ENCODE data around the gene TFF2.

The TFF2 gene

DNA sequence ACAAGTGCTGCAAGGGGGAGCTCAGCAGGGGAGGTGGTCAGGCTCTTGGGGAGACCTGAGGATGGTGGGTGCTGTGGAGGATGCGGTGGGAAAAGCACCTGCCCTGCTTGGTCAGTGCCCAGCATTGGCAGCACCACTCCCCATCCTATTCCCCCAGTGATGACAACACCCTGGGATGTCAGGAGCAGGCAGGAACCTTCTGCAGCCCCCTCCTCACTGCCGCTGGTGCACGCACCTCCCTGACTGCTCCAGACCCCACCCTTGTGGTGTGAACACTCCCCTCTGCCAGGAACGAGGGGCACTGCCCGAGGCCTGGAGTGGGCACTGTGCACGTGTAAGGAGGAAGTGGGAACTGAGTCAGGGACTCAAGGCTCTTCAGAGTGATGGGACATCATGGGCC is 32.5 kb upstream of the TFF2 start:
- DNase-seq, result no peak

DNA sequence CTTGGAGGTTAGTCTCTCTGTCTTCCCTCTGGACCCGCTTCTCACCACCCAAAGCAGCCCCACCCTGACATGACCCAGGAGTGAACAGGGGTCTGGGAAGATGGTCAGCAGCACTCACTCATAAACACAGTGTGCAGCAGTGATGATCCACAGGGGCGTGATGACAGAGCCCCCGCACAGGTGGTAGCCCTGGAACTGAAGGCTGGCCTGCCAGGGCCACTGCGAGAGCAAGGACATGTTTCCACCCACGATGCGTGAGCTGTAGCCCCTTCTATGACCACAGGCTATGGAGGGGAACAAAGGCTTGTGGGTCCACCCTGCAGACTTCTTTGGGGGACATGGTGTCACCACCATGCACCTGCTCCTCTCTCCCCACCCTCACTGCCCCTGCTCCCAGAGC is 32.1 kb upstream of the TFF2 start:
- no peak for DNase-seq

GRCh38 chr21:42381347-42381984 is 30.7 kb upstream of the TFF2 start:
- DNase-seq, result no peak

GRCh38 chr21:42379426-42380215 is 28.8 kb upstream of the TFF2 start:
- no peak for DNase-seq

- DNase-seq, result no peak
Measured at GRCh38 chr21:42378418-42378817, 27.6 kb upstream of the TFF2 start.

DNA sequence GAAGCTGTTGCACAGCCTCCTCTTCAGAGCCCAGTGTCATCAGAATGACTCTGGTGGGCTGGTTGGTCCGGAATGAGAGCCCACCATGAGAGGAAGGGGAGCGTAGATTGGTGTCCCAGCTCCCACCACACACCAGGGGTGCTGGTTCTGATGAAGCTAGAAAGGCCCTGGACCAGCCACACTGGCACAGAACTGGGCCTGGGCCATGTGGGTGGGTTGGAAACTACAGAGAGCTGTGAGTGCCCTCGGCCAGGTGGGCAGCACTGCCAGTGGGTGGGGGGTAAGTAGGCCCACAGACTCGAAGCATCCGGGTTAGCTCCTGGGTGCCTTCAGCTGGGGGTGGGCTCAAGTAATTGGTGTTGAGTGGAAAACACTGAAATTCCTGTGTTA is 27.2 kb upstream of the TFF2 start:
- no peak for DNase-seq

DNA sequence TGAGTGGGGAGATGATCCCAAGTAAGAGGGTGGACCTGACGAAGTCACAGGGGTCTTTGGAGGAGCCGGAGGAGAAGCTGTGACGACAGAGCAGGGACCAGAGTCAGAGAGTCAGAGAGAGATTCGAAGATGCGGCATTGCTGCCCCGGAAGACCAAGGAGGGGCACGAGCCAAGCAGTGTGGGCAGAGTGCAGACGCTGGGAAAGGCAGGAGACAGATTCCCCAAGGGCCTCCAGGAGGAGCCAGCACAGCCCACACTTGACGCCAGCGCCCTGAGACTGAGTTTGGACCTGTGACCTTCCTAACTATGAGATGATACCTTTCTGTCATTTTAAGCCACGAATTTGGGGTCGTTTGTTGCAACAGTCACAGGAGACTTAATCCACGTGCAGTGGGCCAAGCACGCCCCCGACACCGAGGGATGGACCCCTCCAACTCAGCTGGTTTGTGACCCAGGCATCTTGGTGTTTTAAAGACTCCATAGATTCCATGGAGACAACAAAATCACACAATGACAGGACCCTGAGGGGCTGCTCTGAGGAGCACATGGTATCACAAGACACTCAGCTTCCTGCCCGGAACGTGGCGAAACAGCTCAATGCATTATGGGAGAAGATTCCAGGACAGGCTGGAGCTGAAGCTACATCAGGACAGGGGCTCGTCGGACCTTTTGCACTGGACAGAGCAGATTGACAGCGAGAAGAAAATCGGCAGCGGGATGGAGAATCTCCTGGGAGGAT is 26.6 kb upstream of the TFF2 start:
- DNase-seq, result no peak

GRCh38 chr21:42376338-42376982 is 25.7 kb upstream of the TFF2 start:
- no peak for DNase-seq

GRCh38 chr21:42375966-42376337 is 25.2 kb upstream of the TFF2 start:
- DNase-seq, result no peak

GRCh38 chr21:42375506-42375905 is 24.7 kb upstream of the TFF2 start:
- DNase-seq, result no peak

- no peak for DNase-seq
Measured at GRCh38 chr21:42374864-42375499, 24.2 kb upstream of the TFF2 start.

GRCh38 chr21:42374457-42374856 is 23.7 kb upstream of the TFF2 start:
- no peak for DNase-seq

- DNase-seq, result no peak
Measured at GRCh38 chr21:42373908-42374455, 23.2 kb upstream of the TFF2 start.

DNA sequence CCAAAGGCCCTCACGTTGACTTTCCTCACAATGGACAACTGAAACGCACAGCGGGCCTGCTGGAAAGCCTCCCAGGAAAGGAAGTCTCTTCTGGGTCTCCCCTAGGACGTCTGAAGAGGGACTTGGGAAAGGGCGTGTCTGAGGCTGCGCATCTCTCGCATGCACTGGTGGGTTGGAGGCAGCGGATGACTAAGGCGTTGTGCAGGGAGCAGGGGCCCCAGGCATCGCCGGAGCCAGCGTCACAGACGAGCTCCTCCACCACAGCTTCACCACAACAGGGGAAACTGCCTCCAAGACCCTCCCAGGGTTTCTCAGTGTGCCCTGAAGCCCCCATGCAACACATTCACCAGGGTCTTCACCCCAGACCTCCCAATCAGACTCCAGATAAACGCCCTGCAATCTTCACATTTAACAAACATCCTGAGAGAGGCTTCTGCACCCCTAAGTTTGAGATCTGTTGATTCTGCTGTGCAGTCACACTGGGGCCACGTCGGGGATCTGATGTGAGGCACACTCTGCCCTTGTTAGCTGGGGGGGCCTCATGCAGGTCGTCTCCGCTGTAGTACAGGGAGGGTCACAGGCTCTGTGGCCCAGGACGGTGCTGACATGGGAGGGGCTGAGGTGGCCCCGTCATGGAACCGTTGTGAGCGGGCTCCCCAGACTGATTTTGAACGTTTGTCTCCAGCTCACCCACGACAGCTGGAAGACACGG is 22.6 kb upstream of the TFF2 start:
- DNase-seq, result no peak

- no peak for DNase-seq
Measured at GRCh38 chr21:42370894-42371654, 20.3 kb upstream of the TFF2 start.

DNA sequence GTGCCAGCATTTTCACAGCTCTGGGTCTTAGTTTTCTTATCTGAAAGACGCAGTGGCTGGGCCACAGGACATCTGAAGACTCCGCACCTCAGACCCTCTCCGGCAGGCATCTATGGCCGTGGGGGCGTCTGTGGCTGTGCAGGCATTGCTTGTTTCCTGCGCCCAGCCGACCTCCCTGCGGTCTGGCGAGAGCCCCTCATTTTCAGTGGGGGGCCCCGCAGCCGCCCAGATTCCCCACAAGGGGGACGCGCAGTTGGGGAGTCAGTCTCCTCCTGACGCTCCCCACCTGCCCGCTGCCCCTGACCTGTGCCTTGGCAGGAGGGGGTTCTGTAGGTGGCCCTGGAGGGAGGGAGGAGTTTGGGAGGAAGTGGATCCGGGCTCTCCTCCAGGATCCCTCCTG is 19.0 kb upstream of the TFF2 start:
- no peak for DNase-seq

DNA sequence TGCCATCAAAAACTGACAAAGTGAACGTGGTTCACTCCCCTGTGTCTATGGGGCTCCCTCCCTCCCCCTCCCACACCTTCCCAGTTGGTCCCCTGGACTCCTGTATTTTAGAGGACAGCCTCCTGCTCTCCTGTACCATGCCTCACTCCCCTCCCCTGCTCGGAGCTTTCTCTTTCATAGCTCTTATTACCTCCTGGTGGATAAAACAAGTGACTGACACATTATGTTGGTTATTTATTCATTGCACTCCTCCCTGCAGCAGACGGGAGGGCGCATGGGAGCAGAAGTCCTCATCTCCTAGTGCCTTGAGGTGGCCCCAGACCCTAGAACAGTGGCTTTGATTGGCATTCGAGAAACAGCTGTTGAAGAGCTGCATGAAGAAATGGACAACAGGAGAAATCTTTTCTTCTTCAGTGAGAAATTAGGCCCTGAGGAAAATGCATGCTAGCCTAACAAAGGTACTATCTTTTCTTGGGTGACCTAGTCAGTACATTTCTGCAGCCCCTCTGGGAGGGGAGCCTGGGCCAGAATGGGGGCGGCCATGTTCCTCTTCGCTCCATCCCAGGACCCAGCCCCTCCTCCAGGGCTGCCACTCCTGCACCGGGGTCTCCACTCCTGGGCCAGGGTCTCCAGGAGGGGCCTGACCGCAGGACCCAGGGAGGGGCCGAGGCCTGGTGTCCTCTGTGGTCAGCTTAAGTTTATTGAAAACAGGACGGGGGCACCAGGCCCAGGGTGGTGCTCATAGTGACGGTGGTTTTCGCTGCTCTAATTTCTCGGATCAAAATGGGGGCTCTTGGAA is 16.8 kb upstream of the TFF2 start:
- no peak for DNase-seq

DNA sequence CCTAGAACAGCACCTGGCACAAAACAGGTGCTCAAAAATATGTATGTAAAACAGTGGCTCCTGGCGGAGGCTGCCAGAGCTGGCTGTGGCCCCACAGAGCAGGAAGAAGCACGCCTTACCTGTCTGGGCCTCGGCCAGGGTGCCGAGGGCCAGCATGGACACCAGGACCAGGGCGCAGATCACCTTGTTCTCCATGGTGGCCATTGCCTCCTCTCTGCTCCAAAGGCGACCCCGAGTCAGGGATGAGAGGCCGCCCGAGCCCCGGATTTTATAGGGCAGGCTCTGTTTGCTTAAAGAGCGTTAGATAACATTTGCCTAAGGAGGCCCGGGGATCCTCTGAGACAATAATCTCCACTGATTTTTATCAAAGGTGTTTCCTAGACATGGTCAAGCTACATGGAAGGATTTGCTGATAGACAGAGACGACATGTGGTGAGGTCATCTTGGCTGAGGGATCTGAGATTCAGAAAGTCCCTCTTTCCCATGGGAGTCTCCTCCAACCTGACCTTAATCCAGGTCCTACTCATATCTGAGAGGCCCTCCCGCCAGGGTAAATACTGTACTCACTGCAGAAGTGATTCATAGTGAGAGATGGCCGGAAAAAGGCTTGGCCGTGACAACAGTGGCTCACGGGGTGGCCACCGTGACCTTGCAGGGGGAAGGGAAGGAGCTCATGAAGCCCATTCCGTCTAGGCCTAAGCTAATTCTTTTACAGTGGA is 15.7 kb upstream of the TFF2 start, which contains the start of gene TFF1:
TSS of gene TFF1 (minus strand) at position 244 of the 719 bp plus-strand sequence. CDS start at position 204, 40 bp downstream.
- no peak for DNase-seq

- no peak for DNase-seq
Measured at GRCh38 chr21:42365770-42366169, 15.0 kb upstream of the TFF2 start.

Data from NCI-H774 (cell line).